ENCODE measurements around the gene YJEFN3. TPM values are rescaled to one million over a fixed set of nuclear protein-coding genes. Genes with fewer than 3 reads are reported as not detected.

The YJEFN3 gene
- total RNA-seq, 4 donors from 2014 or later = 1.2 to 3.3 (median 2.8) TPM

GRCh38 chr19:19530889-19531288, 2.2 kb downstream of the YJEFN3 start:
- 81% methylated on average over 4 of the region's 4 CpGs for WGBS
- no peak for DNase-seq (ENCODE audit: extremely low spot score)
- H3K27ac ChIP-seq (replicated peaks in 1 of 4) = no peak overlapping the region

DNA sequence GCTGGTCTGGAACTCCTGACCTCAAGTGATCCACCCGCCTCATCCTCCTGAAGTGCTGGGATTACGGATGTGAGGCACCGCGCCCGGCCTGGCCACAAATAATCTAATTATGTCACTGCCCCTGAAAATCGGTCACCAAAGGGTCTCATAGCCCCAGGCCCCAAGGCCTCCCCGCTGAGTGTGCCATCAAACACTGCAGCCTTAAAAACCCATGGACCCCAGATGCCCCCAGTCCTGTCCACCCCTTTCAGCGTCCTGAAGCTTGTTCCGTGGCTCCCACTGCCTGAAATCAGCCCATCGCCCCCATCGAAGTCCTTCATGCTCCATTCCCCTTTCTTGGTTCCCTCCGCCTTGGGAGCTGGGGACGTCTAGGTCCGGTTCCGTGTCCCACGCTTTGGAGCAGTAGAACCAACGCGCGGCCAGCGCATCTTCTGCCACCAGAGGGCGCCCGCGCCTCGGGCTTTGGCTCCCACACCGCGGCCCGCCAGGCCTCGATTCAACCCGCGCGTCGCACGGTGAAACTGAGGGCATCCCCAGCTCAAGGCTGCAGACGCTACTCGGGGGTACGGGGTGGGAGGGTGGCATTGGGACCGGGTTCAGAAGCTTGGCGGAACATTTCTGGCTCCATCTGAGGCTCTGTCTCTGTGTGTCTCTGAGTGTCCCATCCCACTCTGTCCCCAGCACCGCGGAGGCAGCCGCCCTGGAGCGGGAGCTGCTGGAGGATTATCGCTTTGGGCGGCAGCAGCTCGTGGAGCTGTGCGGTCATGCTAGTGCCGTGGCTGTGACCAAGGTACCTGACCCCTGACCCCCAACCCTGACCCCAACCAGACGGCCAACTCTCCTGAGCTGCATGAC, 3.5 kb downstream of the YJEFN3 start:
- Histone ChIP-seq H3K4me3 (peak overlapping the region in 1 of 4 donors; percentile 19), H3K27me3 (peaks cover 0 to 5% (median 0%) of the 10 kb centered on the region in 4 donors), H3K4me1 (peaks cover 15 to 31% (median 24%) of the 10 kb centered on the region in 4 donors), H3K27ac (replicated peaks in 1 of 4) (no peak overlapping the region), H3K36me3 (peaks cover 12 to 26% (median 22%) of the 10 kb centered on the region in 4 donors), H3K9me3 (no peaks in the 10 kb centered on the region)
- TF ChIP-seq, protein P1, sequence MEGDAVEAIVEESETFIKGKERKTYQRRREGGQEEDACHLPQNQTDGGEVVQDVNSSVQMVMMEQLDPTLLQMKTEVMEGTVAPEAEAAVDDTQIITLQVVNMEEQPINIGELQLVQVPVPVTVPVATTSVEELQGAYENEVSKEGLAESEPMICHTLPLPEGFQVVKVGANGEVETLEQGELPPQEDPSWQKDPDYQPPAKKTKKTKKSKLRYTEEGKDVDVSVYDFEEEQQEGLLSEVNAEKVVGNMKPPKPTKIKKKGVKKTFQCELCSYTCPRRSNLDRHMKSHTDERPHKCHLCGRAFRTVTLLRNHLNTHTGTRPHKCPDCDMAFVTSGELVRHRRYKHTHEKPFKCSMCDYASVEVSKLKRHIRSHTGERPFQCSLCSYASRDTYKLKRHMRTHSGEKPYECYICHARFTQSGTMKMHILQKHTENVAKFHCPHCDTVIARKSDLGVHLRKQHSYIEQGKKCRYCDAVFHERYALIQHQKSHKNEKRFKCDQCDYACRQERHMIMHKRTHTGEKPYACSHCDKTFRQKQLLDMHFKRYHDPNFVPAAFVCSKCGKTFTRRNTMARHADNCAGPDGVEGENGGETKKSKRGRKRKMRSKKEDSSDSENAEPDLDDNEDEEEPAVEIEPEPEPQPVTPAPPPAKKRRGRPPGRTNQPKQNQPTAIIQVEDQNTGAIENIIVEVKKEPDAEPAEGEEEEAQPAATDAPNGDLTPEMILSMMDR (IDR thresholded peaks at IDR 0.05) = peak; percentile 85 to 99 (median 93)
- TF ChIP-seq EP300 (IDR thresholded peaks at IDR 0.05) (no peak), POLR2A (IDR thresholded peaks at IDR 0.05; ENCODE audit: low read depth) (no peak), POLR2AphosphoS5 (IDR thresholded peaks at IDR 0.05) (peak in 1 of 2 donors; percentile 53)
- DNase-seq (ENCODE audit: extremely low spot score) = no peak
- 23% methylated on average over 29 of the region's 48 CpGs for WGBS
- intact Hi-C loops (cut with DNase I) = loop anchor here (2.0 to 5.0 kb wide), 2 partner anchors 111 to 425 kb away; partner anchors contain the start of gene GMIP

More at GRCh38 chr19:19530889-19531288, 2.2 kb downstream of the YJEFN3 start:
- no peak overlapping the region for H3K4me3 ChIP-seq
- H3K36me3 ChIP-seq = peaks cover 15 to 38% (median 35%) of the 10 kb centered on the region in 4 donors
- H3K9me3 ChIP-seq = no peaks in the 10 kb centered on the region
- H3K4me1 ChIP-seq = peaks cover 15 to 40% (median 26%) of the 10 kb centered on the region in 4 donors
- H3K27me3 ChIP-seq = no peaks in the 10 kb centered on the region
- TF ChIP-seq POLR2AphosphoS5 (IDR thresholded peaks at IDR 0.05) (no peak), POLR2A (IDR thresholded peaks at IDR 0.05; ENCODE audit: low read depth) (no peak), EP300 (IDR thresholded peaks at IDR 0.05) (no peak)
- TF ChIP-seq, protein P1 (IDR thresholded peaks at IDR 0.05) = no peak
- intact Hi-C loops (cut with DNase I) = loop anchor here (5.0 kb wide), 1 partner anchor 426 kb away; no protein-coding TSS in a partner anchor

DNA sequence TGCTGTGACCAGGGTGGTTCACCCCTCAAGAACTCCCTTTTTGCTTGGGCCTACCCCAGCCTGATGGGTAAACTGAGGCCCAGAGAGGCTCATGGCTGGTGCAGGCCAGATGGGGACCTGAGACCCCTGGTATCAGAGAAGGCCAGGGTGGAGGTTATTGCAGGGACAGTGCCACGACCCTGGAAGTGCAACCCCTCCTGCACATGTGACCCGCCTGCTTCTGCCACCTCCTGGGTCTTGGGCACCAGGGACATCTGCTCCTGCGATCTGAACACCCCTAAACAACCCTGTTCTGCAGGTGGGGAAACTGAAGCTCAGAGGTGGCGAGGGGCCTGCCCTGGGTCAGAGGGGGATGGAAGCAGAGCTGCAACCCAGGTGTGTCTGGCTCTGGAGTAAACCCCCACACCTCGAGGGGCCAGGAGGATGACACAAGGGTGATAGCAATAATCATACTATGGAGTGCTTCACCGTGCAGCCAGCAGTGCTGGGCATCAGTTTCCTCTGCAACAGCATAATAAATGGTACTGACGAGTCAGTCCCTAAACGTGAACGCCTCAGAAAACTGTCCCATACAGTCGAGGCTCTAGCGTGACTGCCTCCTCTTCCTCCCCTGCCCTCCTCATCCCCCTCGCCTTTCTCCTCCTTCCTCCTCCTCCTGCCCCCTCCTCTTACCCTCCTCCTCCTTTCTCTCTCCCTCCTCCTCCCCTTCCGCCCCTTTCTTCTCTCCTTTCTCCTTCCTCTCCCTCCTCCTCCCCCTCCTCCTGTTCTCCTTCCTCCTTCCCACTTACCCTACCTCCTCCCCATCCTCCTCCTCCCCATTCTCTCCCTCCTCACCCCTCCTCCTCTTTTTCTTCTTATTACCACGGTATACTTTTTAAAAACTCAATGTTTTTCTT, 4.3 kb downstream of the YJEFN3 start:
- no peak overlapping the region for H3K27ac ChIP-seq (replicated peaks in 1 of 4)
- no peak for DNase-seq (ENCODE audit: extremely low spot score)
- intact Hi-C loops (cut with DNase I) = loop anchor here (2.0 to 5.0 kb wide), 2 partner anchors 110 to 424 kb away; partner anchors contain the start of gene GMIP
- 74% methylated on average over 13 of the region's 14 CpGs for whole genome bisulfite sequencing
- no peaks in the 10 kb centered on the region for H3K9me3 ChIP-seq
- H3K36me3 ChIP-seq = peaks cover 4 to 17% (median 14%) of the 10 kb centered on the region in 4 donors
- peaks cover 2 to 12% (median 4%) of the 10 kb centered on the region in 4 donors for H3K27me3 ChIP-seq
- no peak for TF ChIP-seq POLR2A (IDR thresholded peaks at IDR 0.05; ENCODE audit: low read depth)
- no peak for TF ChIP-seq POLR2AphosphoS5 (IDR thresholded peaks at IDR 0.05)
- TF ChIP-seq, protein P1 (IDR thresholded peaks at IDR 0.05) = no peak
- no peak for TF ChIP-seq EP300 (IDR thresholded peaks at IDR 0.05)
- H3K4me1 ChIP-seq = peaks cover 17 to 39% (median 32%) of the 10 kb centered on the region in 4 donors
- H3K4me3 ChIP-seq = no peak overlapping the region

DNA sequence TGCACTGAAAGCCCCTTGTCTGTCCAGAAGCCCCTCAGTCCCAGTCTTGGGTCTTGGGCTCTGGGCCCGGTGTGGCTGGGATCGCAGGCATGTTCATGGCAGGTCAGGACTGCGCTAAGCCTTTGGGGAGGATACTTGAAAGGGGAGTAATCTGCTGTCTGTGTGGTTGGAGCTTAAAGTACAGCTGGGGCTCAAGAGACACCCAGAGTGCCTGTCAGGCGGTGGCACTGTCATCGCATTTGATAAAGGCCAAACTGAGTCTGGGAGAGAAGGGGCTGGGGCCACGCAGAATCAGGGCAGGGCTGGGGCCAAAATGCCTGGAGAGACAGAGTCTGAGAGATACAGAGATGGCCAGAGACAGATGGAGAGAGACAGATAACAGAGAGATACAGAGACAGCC, 5.1 kb downstream of the YJEFN3 start:
- TF ChIP-seq POLR2A (IDR thresholded peaks at IDR 0.05; ENCODE audit: low read depth) (no peak), POLR2AphosphoS5 (IDR thresholded peaks at IDR 0.05) (no peak), EP300 (IDR thresholded peaks at IDR 0.05) (no peak)
- TF ChIP-seq, protein P1 (IDR thresholded peaks at IDR 0.05) = no peak
- WGBS = 87% methylated on average over 6 of the region's 6 CpGs
- peaks cover 0 to 12% (median 9%) of the 10 kb centered on the region in 4 donors for H3K36me3 ChIP-seq
- peaks cover 24 to 39% (median 36%) of the 10 kb centered on the region in 4 donors for H3K4me1 ChIP-seq
- H3K4me3 ChIP-seq = no peak overlapping the region
- no peak for DNase-seq (ENCODE audit: extremely low spot score)
- no peaks in the 10 kb centered on the region for H3K9me3 ChIP-seq
- H3K27ac ChIP-seq (replicated peaks in 1 of 4) = no peak overlapping the region
- intact Hi-C loops (cut with DNase I) = loop anchor here (2.0 to 5.0 kb wide), 2 partner anchors 109 to 423 kb away; partner anchors contain the start of gene GMIP
- H3K27me3 ChIP-seq = peaks cover 6 to 20% (median 12%) of the 10 kb centered on the region in 4 donors

Data from esophagus muscularis mucosa (tissue), 4 donors.